Omental fat pad (tissue), 4 donors: Measurements from ENCODE around the gene SSBP1. TPM values are rescaled to one million over a fixed set of nuclear protein-coding genes. Genes with fewer than 3 reads are reported as not detected.

Source experiments
- ATAC-seq: fragments of 150-250 bp; one replicate; pipeline ENCODE4 v1.9.1; 2016; ENCODE audit warnings: mild to moderate bottlenecking, moderate library complexity; ENCODE audit not compliant: low FRiP score
- DNase-seq: peaks from one replicate; pipeline ENCODE4 v3.0.0-alpha.2; 2019; ENCODE audit warnings: low spot score
- CTCF ChIP-seq, 3 donors: fragments of 450-650 bp; IDR thresholded peaks; one replicate each; pipeline ENCODE4 v1.5.1; 2016 to 2017; ENCODE audit warnings: antibody characterized with exemption in 3 of 3, mild to moderate bottlenecking in 3 of 3, moderate library complexity in 2 of 3
- total RNA-seq, 4 donors: library from RNA; depleted of rRNA; stranded (reverse); fragments of >200 nt; gene quantifications; one replicate each; pipeline ENCODE4 v1.1.0, GENCODE V29; 2016

Gene SSBP1
- total RNA-seq, 4 donors from 2014 or later: 76.8 to 106 (median 92.0) TPM

GRCh38 chr7:141709318-141709717, 28.8 kb upstream of the SSBP1 start:
- ATAC-seq (no peak), DNase-seq (no peak)
- no peak for TF ChIP-seq CTCF (IDR thresholded peaks at IDR 0.05)

GRCh38 chr7:141709749-141710148, 28.4 kb upstream of the SSBP1 start:
- TF ChIP-seq CTCF (IDR thresholded peaks at IDR 0.05): no peak

GRCh38 chr7:141710301-141710700, 27.9 kb upstream of the SSBP1 start:
- no peak for DNase-seq
- no peak for TF ChIP-seq CTCF (IDR thresholded peaks at IDR 0.05)
- ATAC-seq: no peak

More at GRCh38 chr7:141709749-141710148, 28.4 kb upstream of the SSBP1 start:
- DNase-seq: no peak
- no peak for ATAC-seq

GRCh38 chr7:141712603-141713255, 25.4 kb upstream of the SSBP1 start:
- DNase-seq (no peak), ATAC-seq (no peak)
- TF ChIP-seq CTCF (IDR thresholded peaks at IDR 0.05): no peak

- DNase-seq (no peak), ATAC-seq (no peak)
- no peak for TF ChIP-seq CTCF (IDR thresholded peaks at IDR 0.05)
Observed at GRCh38 chr7:141713890-141714289, 24.3 kb upstream of the SSBP1 start.

GRCh38 chr7:141714571-141714970, 23.6 kb upstream of the SSBP1 start:
- no peak for TF ChIP-seq CTCF (IDR thresholded peaks at IDR 0.05)
- DNase-seq (no peak), ATAC-seq (no peak)

GRCh38 chr7:141715018-141715417, 23.1 kb upstream of the SSBP1 start:
- ATAC-seq (no peak), DNase-seq (no peak)
- no peak for TF ChIP-seq CTCF (IDR thresholded peaks at IDR 0.05)
